T1000 (cell line): ENCODE measurements around the gene ELAVL3.

Source experiments
- DNase-seq: peaks from one replicate; lab custom pipeline; 2025; ENCODE audit warnings: mixed read lengths; lab: John Stamatoyannopoulos, UW

ELAVL3 gene

GRCh38 chr19:11480715-11481533, at the start of gene ELAVL3:
TSS of gene ELAVL3 (minus strand) at chr19:11481046. CDS start at chr19:11480608, 438 bp downstream.
- no peak for DNase-seq

- DNase-seq = peak; percentile 44
Observed at GRCh38 chr19:11530432-11530831, 49.6 kb upstream of the ELAVL3 start.

- peak; percentile 94 for DNase-seq
Observed at GRCh38 chr19:11528551-11529341, 47.9 kb upstream of the ELAVL3 start, which contains the start of gene ECSIT. TSS of gene ECSIT (minus strand) at chr19:11529134. CDS start at chr19:11519170, 9,964 bp downstream.

- no peak for DNase-seq
Observed at GRCh38 chr19:11519138-11519537, 38.3 kb upstream of the ELAVL3 start.

- DNase-seq = no peak
Observed at GRCh38 chr19:11513946-11514345, 33.1 kb upstream of the ELAVL3 start.

- DNase-seq = no peak
Observed at GRCh38 chr19:11510444-11510843, 29.6 kb upstream of the ELAVL3 start.

GRCh38 chr19:11507370-11508078, 26.7 kb upstream of the ELAVL3 start:
- no peak for DNase-seq

GRCh38 chr19:11506967-11507366, 26.1 kb upstream of the ELAVL3 start:
- no peak for DNase-seq

- no peak for DNase-seq
Observed at GRCh38 chr19:11506101-11506555, 25.3 kb upstream of the ELAVL3 start.

- peak; percentile 85 for DNase-seq
Observed at GRCh38 chr19:11505504-11506100, 24.8 kb upstream of the ELAVL3 start, which contains the start of gene ZNF653. TSS of gene ZNF653 (minus strand) at chr19:11505839. CDS start at chr19:11505786, 53 bp downstream.

GRCh38 chr19:11505032-11505503, 24.2 kb upstream of the ELAVL3 start:
- peak; percentile 94 for DNase-seq

- DNase-seq = no peak
Observed at GRCh38 chr19:11504502-11505031, 23.7 kb upstream of the ELAVL3 start.

GRCh38 chr19:11499890-11500420, 19.1 kb upstream of the ELAVL3 start:
- DNase-seq = no peak

- DNase-seq = no peak
Observed at GRCh38 chr19:11499220-11499726, 18.4 kb upstream of the ELAVL3 start.

- DNase-seq = no peak
Observed at GRCh38 chr19:11496391-11497163, 15.7 kb upstream of the ELAVL3 start.

GRCh38 chr19:11495885-11496284, 15.0 kb upstream of the ELAVL3 start:
- no peak for DNase-seq

GRCh38 chr19:11495481-11495880, 14.6 kb upstream of the ELAVL3 start:
- no peak for DNase-seq

- DNase-seq = no peak
Observed at GRCh38 chr19:11494634-11495285, 13.9 kb upstream of the ELAVL3 start.

- no peak for DNase-seq
Observed at GRCh38 chr19:11489378-11489777, 8.5 kb upstream of the ELAVL3 start.
